Spinal cord (tissue), 10 donors: ENCODE measurements around the gene SVOPL. TPM values are rescaled to one million over a fixed set of nuclear protein-coding genes. Genes with fewer than 3 reads are reported as not detected.
A peak's percentile ranks its signal among the peaks of the same experiment; 100 is the strongest.

Source experiments
- DNase-seq, 6 donors: peaks; one replicate each; pipeline versions ENCODE4 v3.0.0 to v3.0.0-alpha.2; 2013 to 2015; ENCODE audit warnings: low spot score in 6 of 6, low read depth in 4 of 6
- H3K27ac ChIP-seq: one replicate; pipeline ENCODE4 v1.5.1; 2013; ENCODE audit warnings: low read depth, low read length, control low read depth
- H3K27me3 ChIP-seq: one replicate; pipeline ENCODE4 v1.6.1; 2013; ENCODE audit warnings: low read length; ENCODE audit not compliant: control insufficient read depth, insufficient read depth
- H3K36me3 ChIP-seq: one replicate; pipeline ENCODE4 v1.6.1; 2013; ENCODE audit warnings: low read length; ENCODE audit not compliant: control insufficient read depth, insufficient read depth
- H3K4me1 ChIP-seq: one replicate; pipeline ENCODE4 v1.6.1; 2013; ENCODE audit warnings: low read length; ENCODE audit not compliant: control insufficient read depth, insufficient read depth
- H3K4me3 ChIP-seq: one replicate; pipeline ENCODE4 v1.5.1; 2013; ENCODE audit warnings: low read depth, low read length, control low read depth
- H3K9me3 ChIP-seq: one replicate; pipeline ENCODE4 v1.6.1; 2013; ENCODE audit warnings: low read length; ENCODE audit not compliant: control insufficient read depth, insufficient read depth
- WGBS: methylation state at CpG from one replicate; pipeline ENCODE4 v1.1.5; 2013; ENCODE audit warnings: missing lambda C conversion rate; ENCODE audit not compliant: insufficient coverage; 5-methylcytosine and 5-hydroxymethylcytosine counted together
- polyA plus RNA-seq, 2 donors: library from polyadenylated mRNA; unstranded; fragments of 120-200 nt; gene quantifications; one replicate each; pipeline ENCODE4 v1.2.1, GENCODE V29; 2013; ENCODE audit not compliant: insufficient read length in 2 of 2
- total RNA-seq, 2 donors: library from RNA; depleted of rRNA in 1 of 2; stranded (reverse); fragments of 120-200 nt in 1 of 2; fragments of >200 nt in 1 of 2; gene quantifications; one replicate each; pipeline versions ENCODE4 v1.2.3 to v1.2.4, GENCODE V29; 2013 to 2014
- donor health status: healthy.

SVOPL gene
- total and polyA plus RNA-seq, 4 donors = 0.60 to 1.6 (median 0.97) TPM

DNA sequence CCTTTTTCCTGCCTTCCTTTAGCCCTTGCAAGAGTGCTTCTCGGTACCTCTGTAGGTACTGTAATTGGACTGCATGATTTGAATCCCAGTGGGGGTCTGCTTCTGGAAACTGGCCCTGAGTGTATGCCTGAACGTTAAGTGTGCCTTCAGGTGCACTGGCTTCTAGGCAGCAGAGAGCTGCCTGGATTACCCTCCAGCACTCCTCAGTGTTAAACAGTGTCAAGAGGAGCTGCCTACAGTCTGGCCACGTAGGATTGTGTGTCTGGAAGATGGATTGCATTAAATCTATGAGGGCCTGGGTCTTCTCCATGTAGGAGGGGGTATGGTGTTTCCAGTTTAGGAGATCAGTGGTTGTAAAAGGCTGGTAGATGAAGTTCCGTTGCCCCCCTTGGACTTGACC lies 137.4 kb downstream of the SVOPL start:
- no peak overlapping the region for H3K4me3 ChIP-seq
- H3K27ac ChIP-seq = no peak overlapping the region
- peaks cover 12% of the 10 kb centered on the region for H3K9me3 ChIP-seq
- H3K4me1 ChIP-seq = no peaks in the 10 kb centered on the region
- no peak for DNase-seq
- WGBS = 100% methylated on average over 3 of the region's 4 CpGs
- H3K36me3 ChIP-seq = peaks cover 42% of the 10 kb centered on the region
- H3K27me3 ChIP-seq = no peaks in the 10 kb centered on the region

DNA sequence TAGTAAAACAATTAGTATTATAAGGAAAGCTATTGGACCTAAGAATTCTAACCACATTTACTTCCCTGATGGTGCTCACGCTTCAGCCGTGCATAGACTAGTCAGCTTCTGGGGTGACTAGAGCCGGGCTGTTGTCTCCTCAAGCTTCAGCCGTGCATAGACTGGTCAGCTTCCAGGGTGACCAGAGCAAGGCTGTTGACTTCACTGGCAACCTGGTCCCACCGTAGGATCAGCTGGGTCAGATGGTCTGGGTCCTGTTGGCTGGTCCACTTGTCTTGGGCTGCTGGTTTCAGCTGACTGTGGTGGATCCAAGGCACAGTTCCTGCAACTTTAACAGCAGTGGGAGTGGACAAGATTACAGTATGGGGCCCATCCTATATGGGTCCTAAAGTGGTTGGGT lies 141.7 kb downstream of the SVOPL start:
- Histone ChIP-seq H3K36me3 (peaks cover 31% of the 10 kb centered on the region), H3K4me1 (no peaks in the 10 kb centered on the region), H3K4me3 (no peak overlapping the region), H3K27ac (no peak overlapping the region), H3K9me3 (peaks cover 4% of the 10 kb centered on the region), H3K27me3 (no peaks in the 10 kb centered on the region)
- DNase-seq = no peak
- 96% methylated on average over 5 of the region's 5 CpGs for WGBS

DNA sequence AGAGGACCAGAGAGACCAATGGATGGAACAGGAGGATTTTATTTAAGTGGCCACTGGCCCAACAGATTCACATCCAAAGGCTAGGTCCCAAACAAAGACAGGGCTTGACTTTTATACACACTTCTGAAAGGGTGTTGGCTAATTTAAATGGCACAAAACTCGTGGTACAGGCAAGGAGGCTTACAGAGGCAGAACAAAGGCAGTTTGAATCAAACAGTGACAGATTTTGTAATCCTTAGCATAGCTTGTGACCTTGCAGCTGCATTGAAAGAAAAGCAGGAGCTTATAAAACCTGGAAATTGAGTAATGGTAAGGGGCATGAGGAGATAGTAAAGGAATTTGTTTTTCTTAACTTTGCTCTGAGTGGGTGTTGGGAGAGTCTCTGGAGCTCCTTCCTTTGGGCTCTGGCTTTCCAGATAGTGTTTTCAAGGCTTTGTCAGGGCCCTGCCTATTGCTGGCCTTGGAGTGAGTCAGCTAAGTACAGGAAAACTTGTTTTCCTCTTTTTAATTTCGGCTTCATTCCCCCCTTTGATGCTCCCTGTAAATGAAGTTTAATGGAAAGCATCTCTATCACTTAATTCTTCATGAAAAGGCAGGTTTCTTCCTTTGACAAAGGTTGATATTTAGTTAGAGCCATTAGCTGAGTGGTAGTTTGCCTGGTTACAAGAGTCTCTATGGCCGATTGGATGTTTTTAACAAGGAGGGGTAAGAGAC lies 144.2 kb downstream of the SVOPL start:
- Histone ChIP-seq H3K36me3 (peaks cover 19% of the 10 kb centered on the region), H3K27ac (no peak overlapping the region), H3K4me3 (no peak overlapping the region), H3K9me3 (peaks cover 2% of the 10 kb centered on the region), H3K4me1 (no peaks in the 10 kb centered on the region), H3K27me3 (no peaks in the 10 kb centered on the region)
- WGBS = 89% methylated on average over 1 of the region's 3 CpGs
- DNase-seq = no peak

DNA sequence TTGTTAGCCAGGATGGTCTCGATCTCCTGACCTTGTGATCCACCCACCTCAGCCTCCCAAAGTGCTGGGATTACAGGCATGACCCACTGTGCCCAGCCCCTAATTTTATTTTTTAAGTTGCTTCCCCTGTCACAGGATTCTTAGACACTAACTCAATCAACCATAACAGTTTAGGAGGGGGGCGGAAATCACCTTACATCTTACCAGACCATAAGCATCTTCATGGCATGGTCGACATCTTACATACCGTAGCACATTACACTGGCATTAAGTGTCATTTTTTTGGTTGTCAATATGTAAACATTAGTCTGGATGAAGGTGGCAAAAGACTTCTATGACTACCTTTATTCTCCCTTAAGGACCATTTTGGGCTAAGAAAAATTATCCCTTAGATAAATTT lies 145.5 kb downstream of the SVOPL start:
- H3K9me3 ChIP-seq = peaks cover 2% of the 10 kb centered on the region
- WGBS = no CpG with 5 or more reads among the region's 4 CpGs
- peaks cover 19% of the 10 kb centered on the region for H3K36me3 ChIP-seq

DNA sequence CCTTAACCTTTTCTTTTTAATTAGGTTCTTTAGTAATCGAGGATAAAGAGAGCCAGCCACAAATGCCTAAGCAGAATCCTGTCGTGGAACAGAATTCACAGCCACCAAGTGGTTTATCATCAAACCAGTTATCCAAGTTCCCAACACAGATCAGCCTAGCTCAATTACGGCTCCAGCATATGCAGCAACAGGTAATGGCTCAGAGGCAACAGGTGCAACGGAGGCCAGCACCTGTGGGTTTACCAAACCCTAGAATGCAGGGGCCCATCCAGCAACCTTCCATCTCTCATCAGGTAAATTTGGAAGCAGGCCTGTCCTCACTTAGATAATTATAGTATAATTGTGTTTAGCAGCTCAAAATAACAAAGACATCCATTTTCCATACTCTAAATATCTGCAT lies 146.5 kb downstream of the SVOPL start:
- H3K4me3 ChIP-seq = no peak overlapping the region
- peaks cover 19% of the 10 kb centered on the region for H3K36me3 ChIP-seq
- H3K27me3 ChIP-seq = no peaks in the 10 kb centered on the region
- peaks cover 2% of the 10 kb centered on the region for H3K9me3 ChIP-seq
- WGBS = 96% methylated on average over 3 of the region's 4 CpGs
- no peak overlapping the region for H3K27ac ChIP-seq
- DNase-seq = no peak
- H3K4me1 ChIP-seq = no peaks in the 10 kb centered on the region

More for the DNA sequence above, 145.5 kb downstream of the SVOPL start:
- no peak overlapping the region for H3K27ac ChIP-seq
- no peak for DNase-seq
- H3K27me3 ChIP-seq = no peaks in the 10 kb centered on the region
- H3K4me3 ChIP-seq = no peak overlapping the region
- H3K4me1 ChIP-seq = no peaks in the 10 kb centered on the region

DNA sequence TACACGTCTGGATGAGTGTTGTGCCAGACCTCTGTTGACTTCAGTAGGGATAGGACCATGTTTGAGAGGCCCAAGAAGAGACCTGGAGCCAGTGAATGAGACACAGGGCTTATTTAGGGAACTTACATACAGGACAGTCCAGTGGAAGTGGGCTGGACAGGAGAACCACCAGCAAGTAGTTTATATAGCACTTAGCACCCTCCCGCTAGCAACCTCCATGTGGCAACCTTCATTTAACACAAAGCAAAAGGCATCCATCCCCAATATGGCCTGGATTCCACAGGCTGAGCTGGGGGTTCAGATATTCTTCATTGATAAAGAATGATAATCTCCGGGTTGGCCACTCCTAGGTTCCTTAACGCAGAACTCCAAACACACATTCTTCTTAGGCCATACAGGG lies 147.4 kb downstream of the SVOPL start:
- H3K36me3 ChIP-seq = peaks cover 15% of the 10 kb centered on the region
- H3K27ac ChIP-seq = no peak overlapping the region
- H3K4me3 ChIP-seq = no peak overlapping the region
- no peak for DNase-seq
- WGBS = 83% methylated on average over 2 of the region's 4 CpGs
- H3K9me3 ChIP-seq = peaks cover 2% of the 10 kb centered on the region
- no peaks in the 10 kb centered on the region for H3K4me1 ChIP-seq
- H3K27me3 ChIP-seq = no peaks in the 10 kb centered on the region

DNA sequence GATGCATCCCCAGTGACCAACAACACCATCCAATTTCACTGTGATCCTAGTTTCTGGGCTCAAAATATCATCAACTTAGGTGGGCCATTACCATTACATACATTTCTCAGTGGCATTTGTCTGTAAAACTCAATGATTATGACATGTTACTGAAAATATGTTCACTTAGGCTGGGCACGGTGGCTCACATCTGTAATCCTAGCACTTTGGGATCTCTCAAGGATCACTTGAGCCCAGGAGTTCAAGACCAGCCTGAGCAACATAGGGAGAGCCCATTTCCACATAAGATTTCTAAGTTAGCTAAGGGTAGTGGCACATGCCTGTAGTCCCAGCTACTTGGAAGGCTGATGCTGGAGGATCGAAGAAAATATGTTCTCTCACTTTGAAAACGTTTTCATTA lies 150.1 kb downstream of the SVOPL start:
- 90% methylated on average over 1 of the region's 3 CpGs for WGBS
- no peak for DNase-seq
- H3K4me1 ChIP-seq = no peaks in the 10 kb centered on the region
- no peak overlapping the region for H3K4me3 ChIP-seq
- no peaks in the 10 kb centered on the region for H3K9me3 ChIP-seq
- H3K27ac ChIP-seq = no peak overlapping the region
- H3K27me3 ChIP-seq = no peaks in the 10 kb centered on the region
- H3K36me3 ChIP-seq = peaks cover 11% of the 10 kb centered on the region

DNA sequence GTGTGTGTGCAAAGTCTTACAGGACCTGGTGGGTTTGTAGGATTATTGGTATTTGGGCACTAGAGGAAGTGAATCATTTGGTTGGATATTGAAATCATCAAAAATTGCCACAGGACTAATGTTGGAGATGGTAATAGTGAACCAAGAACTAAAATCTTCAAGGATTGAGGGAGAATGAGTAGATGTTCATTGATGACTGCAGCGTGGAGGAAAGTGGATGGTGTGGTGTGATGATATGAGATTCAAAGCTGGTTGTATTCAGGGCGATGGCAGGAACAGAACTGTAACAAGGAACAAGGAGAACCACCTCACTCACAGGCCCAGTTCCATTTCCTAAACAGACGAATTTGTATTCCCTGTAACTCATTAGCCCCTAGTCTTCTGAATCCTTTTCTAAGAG lies 150.8 kb downstream of the SVOPL start:
- H3K4me3 ChIP-seq = no peak overlapping the region
- no peak overlapping the region for H3K27ac ChIP-seq
- no peaks in the 10 kb centered on the region for H3K9me3 ChIP-seq
- H3K4me1 ChIP-seq = no peaks in the 10 kb centered on the region
- DNase-seq = no peak
- H3K27me3 ChIP-seq = no peaks in the 10 kb centered on the region
- peaks cover 11% of the 10 kb centered on the region for H3K36me3 ChIP-seq
- WGBS = 100% methylated on average over 1 of the region's 3 CpGs

DNA sequence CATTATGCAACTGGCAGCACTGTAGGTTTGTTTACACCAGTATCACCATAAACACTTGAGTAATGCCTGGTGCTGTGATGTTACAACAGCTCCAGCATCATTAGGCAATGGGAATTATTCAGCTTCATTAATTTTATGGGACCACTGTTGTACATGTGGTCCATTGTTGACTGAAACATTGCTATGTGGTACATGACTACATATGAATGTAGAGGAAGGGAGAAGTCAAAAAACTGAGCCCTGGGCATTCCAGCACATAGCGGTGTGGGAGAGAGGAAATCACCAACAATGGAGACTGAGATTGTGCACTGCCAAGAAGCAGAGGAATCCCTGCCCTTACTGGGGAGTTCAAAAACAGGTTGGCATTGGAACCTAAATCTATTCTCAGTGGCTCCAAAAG lies 152.1 kb downstream of the SVOPL start:
- no peaks in the 10 kb centered on the region for H3K4me1 ChIP-seq
- WGBS = 36% methylated on average over 1 of the region's 1 CpG
- H3K36me3 ChIP-seq = peaks cover 6% of the 10 kb centered on the region

DNA sequence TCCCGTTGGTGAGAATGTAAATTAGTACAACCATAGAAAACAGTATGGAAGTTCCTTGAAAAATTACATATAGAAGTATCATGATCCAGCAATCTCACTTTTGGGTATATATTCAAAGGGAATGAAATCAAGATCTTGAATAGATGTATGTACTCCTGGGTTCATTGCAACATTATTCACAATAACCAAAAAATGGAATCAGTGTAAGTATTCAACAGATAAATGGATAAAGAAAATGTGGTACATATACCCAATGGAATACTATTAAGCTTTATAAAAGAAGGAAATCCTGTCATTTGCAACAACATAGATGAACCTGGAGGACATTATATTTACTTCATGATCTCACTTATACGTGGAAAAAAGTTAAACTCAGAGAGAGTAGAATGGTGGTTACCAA lies 154.3 kb downstream of the SVOPL start:
- Histone ChIP-seq H3K4me1 (no peaks in the 10 kb centered on the region), H3K27me3 (no peaks in the 10 kb centered on the region), H3K36me3 (peaks cover 3% of the 10 kb centered on the region), H3K9me3 (no peaks in the 10 kb centered on the region), H3K4me3 (no peak overlapping the region), H3K27ac (no peak overlapping the region)
- no CpG with 5 or more reads among the region's 2 CpGs for WGBS
- DNase-seq = no peak

More for the DNA sequence above, 152.1 kb downstream of the SVOPL start:
- DNase-seq = peak in 2 of 6 donors; percentile 12 to 81
- no peaks in the 10 kb centered on the region for H3K27me3 ChIP-seq
- H3K4me3 ChIP-seq = no peak overlapping the region
- no peaks in the 10 kb centered on the region for H3K9me3 ChIP-seq
- H3K27ac ChIP-seq = no peak overlapping the region
